DOHH2 (cell line): ENCODE measurements around the gene GPC6.

Experiments
- H3F3A ChIP-seq: fragments of 200-600 bp; sonication (generic), shearing (Covaris generic); 2 replicates; pipeline ENCODE4 v1.6.0; 2016; ENCODE audit warnings: antibody characterized with exemption, mild to moderate bottlenecking; ENCODE audit not compliant: control insufficient read depth, insufficient read depth
- H3K27ac ChIP-seq: fragments of 200-600 bp; sonication (generic); 2 replicates; pipeline ENCODE4 v1.5.1; 2014; ENCODE audit warnings: low read depth, mild to moderate bottlenecking, low read length, moderate library complexity
- H3K27me3 ChIP-seq: fragments of 200-600 bp; sonication (generic); 2 replicates; pipeline ENCODE4 v1.6.1; 2014; ENCODE audit warnings: mild to moderate bottlenecking, low read length, mixed read lengths; ENCODE audit not compliant: control insufficient read depth
- H3K36me3 ChIP-seq: fragments of 200-600 bp; sonication (generic); 2 replicates; pipeline ENCODE4 v1.6.1; 2014; ENCODE audit warnings: mild to moderate bottlenecking, low read length, moderate library complexity, mixed read lengths; ENCODE audit not compliant: control insufficient read depth
- H3K4me1 ChIP-seq: fragments of 200-600 bp; sonication (generic); 2 replicates; pipeline ENCODE4 v1.6.1; 2014; ENCODE audit warnings: mild to moderate bottlenecking, low read length, mixed read lengths; ENCODE audit not compliant: control insufficient read depth
- H3K4me2 ChIP-seq: fragments of 200-600 bp; sonication (generic); 2 replicates; pipeline ENCODE4 v1.6.0; 2014; ENCODE audit warnings: mild to moderate bottlenecking, low read length, moderate library complexity
- H3K4me3 ChIP-seq: fragments of 200-600 bp; sonication (generic); 2 replicates; pipeline ENCODE4 v1.5.1; 2014; ENCODE audit warnings: mild to moderate bottlenecking, low read length, mixed read lengths
- H3K79me2 ChIP-seq: fragments of 200-600 bp; sonication (generic); 2 replicates; pipeline ENCODE4 v1.6.1; 2014; ENCODE audit warnings: mild to moderate bottlenecking, low read length, mixed read lengths; ENCODE audit not compliant: control insufficient read depth
- H3K9me2 ChIP-seq: fragments of 200-600 bp; sonication (generic); replicated peaks from 2 replicates; pipeline ENCODE4 v1.6.1; 2014; ENCODE audit warnings: mild to moderate bottlenecking, low read length, mixed read lengths; ENCODE audit not compliant: control insufficient read depth
- H3K9me3 ChIP-seq: fragments of 200-600 bp; sonication (generic); 2 replicates; pipeline ENCODE4 v1.6.1; 2014; ENCODE audit warnings: antibody characterized with exemption, low read length, mixed read lengths; ENCODE audit not compliant: control insufficient read depth, insufficient read depth
- H4K20me1 ChIP-seq: fragments of 200-600 bp; sonication (generic); 2 replicates; pipeline ENCODE4 v1.6.0; 2014; ENCODE audit warnings: low read depth, mild to moderate bottlenecking, antibody characterized with exemption, low read length, moderate library complexity; ENCODE audit not compliant: control insufficient read depth, insufficient read depth
- EZH2phosphoT487 ChIP-seq: fragments of 200-600 bp; sonication (generic); IDR thresholded peaks from 2 replicates; pipeline ENCODE4 v1.6.1; 2017; ENCODE audit warnings: borderline replicate concordance, mild to moderate bottlenecking, antibody characterized with exemption, low read length, moderate library complexity, mixed read lengths
- TF ChIP-seq, protein P1 (sequence below): fragments of 200-600 bp; sonication (generic); IDR thresholded peaks from one replicate; pipeline ENCODE4 v1.5.1; 2014; ENCODE audit warnings: antibody characterized with exemption, mild to moderate bottlenecking, low read depth, low read length; ENCODE audit not compliant: poor library complexity, severe bottlenecking

The GPC6 gene

DNA sequence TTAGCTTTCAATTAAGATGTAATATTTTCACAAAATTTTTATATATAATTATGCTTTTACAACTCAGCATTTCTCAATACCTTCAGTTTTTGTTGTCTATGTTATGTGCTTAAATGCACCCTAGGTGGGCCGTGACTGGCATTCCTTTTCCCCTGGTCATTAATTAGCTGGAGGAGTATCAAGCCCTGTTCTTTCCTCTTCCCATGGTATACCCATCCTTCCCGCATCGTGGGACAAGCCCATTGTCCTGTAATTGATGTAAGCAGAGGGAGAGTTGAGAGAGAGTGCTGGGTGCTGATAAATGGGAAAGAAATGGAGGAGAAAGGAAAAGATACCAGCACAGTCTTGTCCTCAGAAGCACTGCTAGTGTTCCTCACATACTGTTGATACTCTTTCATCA lies 591.7 kb downstream of the GPC6 start:
- Histone ChIP-seq H3K27me3 (no peaks in the 10 kb centered on the region), H3K79me2 (no peaks in the 10 kb centered on the region), H3K36me3 (no peaks in the 10 kb centered on the region), H3K4me2 (no peak overlapping the region), H3K4me3 (no peak overlapping the region), H4K20me1 (no peaks in the 10 kb centered on the region), H3K4me1 (no peaks in the 10 kb centered on the region), H3F3A (no peaks in the 10 kb centered on the region), H3K27ac (no peak overlapping the region), H3K9me3 (no peaks in the 10 kb centered on the region), H3K9me2 (no peaks in the 10 kb centered on the region)
- TF ChIP-seq, protein P1, sequence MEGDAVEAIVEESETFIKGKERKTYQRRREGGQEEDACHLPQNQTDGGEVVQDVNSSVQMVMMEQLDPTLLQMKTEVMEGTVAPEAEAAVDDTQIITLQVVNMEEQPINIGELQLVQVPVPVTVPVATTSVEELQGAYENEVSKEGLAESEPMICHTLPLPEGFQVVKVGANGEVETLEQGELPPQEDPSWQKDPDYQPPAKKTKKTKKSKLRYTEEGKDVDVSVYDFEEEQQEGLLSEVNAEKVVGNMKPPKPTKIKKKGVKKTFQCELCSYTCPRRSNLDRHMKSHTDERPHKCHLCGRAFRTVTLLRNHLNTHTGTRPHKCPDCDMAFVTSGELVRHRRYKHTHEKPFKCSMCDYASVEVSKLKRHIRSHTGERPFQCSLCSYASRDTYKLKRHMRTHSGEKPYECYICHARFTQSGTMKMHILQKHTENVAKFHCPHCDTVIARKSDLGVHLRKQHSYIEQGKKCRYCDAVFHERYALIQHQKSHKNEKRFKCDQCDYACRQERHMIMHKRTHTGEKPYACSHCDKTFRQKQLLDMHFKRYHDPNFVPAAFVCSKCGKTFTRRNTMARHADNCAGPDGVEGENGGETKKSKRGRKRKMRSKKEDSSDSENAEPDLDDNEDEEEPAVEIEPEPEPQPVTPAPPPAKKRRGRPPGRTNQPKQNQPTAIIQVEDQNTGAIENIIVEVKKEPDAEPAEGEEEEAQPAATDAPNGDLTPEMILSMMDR: no peak
- no peak for TF ChIP-seq EZH2phosphoT487

DNA sequence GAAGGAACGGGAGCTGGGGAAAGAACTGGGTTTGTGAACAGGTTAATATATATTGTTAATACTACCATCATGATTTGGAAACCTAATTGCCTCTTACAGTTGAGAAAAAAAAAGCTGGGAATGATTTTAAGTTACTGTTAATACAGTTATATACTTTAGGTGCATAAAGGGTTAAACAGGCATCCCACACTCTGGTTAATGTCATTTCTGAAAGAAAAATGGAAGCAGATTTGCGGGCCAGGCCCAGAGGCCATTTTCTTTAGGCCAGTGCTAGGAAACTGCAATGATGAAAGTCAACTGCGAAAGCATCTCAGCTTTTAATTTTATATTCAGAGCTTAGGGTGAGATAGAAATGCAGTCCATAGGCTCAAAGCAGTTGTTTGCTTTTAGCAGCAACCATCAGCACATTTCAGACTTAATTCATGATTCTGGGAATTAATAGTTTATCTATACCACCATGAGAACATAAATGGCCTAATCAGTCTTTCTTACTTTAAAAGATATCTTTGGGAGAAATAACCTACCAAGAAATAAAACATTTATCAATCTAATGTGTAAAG lies 592.8 kb downstream of the GPC6 start:
- no peaks in the 10 kb centered on the region for H3K27me3 ChIP-seq
- H3K9me3 ChIP-seq: no peaks in the 10 kb centered on the region
- no peaks in the 10 kb centered on the region for H3K9me2 ChIP-seq
- H3K4me3 ChIP-seq: no peak overlapping the region
- no peaks in the 10 kb centered on the region for H3F3A ChIP-seq
- no peaks in the 10 kb centered on the region for H3K4me1 ChIP-seq
- TF ChIP-seq EZH2phosphoT487: no peak
- TF ChIP-seq, protein P1: no peak
- H3K36me3 ChIP-seq: no peaks in the 10 kb centered on the region
- H3K27ac ChIP-seq: no peak overlapping the region
- no peak overlapping the region for H3K4me2 ChIP-seq
- no peaks in the 10 kb centered on the region for H3K79me2 ChIP-seq
- H4K20me1 ChIP-seq: no peaks in the 10 kb centered on the region

DNA sequence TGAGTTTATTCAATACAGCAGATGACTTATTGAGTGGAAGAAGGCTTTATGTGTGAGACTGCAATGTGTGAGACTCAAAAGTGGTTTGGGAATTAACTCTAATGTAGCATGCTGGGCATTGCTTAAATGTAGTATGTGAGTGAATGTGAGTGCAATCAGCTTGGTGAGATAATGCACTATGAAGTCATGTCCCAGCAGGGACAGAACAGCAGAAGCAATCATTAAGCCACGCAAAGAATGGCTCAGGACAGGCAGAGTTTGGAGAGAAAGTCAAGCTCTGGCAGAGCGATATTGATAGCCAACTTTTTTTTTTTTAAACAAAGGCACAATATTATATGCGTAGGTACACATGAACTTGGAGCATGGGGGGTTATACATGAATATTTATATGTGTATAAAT lies 597.7 kb downstream of the GPC6 start:
- TF ChIP-seq EZH2phosphoT487: no peak
- TF ChIP-seq, protein P1: no peak
- Histone ChIP-seq H3F3A (no peaks in the 10 kb centered on the region), H3K27me3 (no peaks in the 10 kb centered on the region), H4K20me1 (no peaks in the 10 kb centered on the region), H3K36me3 (no peaks in the 10 kb centered on the region), H3K4me1 (no peaks in the 10 kb centered on the region), H3K9me2 (no peaks in the 10 kb centered on the region), H3K79me2 (no peaks in the 10 kb centered on the region), H3K4me2 (no peak overlapping the region), H3K27ac (no peak overlapping the region), H3K4me3 (no peak overlapping the region), H3K9me3 (no peaks in the 10 kb centered on the region)
